IMR-90 (cell line): ENCODE results near the gene JPH3.

Experiments
- CTCF ChIP-seq: conservative IDR thresholded peaks from 2 replicates; pipeline ENCODE4 v1.5.1; 2012; ENCODE audit warnings: mild to moderate bottlenecking, low read depth, low read length, improper control_type of control experiment
- POLR2A ChIP-seq: IDR thresholded peaks from 2 replicates; pipeline ENCODE4 v1.6.1; 2012; ENCODE audit warnings: mild to moderate bottlenecking, low read depth, low read length
- RFX5 ChIP-seq: IDR thresholded peaks from 2 replicates; pipeline ENCODE4 v1.8.0; 2012; ENCODE audit warnings: low read depth, mild to moderate bottlenecking, low read length, moderate library complexity

GRCh38 chr16:87729266-87729954, 127.1 kb downstream of the JPH3 start:
- no peak for TF ChIP-seq CTCF
- no peak for TF ChIP-seq RFX5
- TF ChIP-seq POLR2A: no peak
